ENCODE measurements around the gene GOLGA2.

DNA sequence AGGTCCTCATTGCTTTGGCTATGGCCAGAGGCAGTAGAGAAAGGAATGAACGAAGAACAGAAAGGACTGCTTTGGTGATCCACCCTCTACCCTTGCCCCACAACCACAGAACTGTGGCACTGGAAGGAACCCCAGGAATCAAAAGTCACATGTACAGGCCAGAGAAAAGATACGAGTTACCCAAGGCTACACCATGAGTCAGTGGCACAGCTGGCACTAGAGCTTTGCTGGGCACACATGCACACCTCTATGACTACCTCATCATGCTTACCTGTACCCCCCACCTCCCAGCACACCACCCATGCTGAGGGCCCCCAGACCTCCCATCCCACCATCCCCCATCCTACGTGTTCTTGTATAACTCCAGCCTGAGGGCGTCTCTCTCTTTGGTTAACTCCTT is 13.1 kb downstream of the GOLGA2 start:
- no peak for TF ChIP-seq POLR2A (IDR thresholded peaks at IDR 0.05)
- TF ChIP-seq, protein P1, sequence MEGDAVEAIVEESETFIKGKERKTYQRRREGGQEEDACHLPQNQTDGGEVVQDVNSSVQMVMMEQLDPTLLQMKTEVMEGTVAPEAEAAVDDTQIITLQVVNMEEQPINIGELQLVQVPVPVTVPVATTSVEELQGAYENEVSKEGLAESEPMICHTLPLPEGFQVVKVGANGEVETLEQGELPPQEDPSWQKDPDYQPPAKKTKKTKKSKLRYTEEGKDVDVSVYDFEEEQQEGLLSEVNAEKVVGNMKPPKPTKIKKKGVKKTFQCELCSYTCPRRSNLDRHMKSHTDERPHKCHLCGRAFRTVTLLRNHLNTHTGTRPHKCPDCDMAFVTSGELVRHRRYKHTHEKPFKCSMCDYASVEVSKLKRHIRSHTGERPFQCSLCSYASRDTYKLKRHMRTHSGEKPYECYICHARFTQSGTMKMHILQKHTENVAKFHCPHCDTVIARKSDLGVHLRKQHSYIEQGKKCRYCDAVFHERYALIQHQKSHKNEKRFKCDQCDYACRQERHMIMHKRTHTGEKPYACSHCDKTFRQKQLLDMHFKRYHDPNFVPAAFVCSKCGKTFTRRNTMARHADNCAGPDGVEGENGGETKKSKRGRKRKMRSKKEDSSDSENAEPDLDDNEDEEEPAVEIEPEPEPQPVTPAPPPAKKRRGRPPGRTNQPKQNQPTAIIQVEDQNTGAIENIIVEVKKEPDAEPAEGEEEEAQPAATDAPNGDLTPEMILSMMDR (IDR thresholded peaks at IDR 0.05): no peak

All from body of pancreas (tissue), 4 donors.